HG03565 (cell line): Measurements from ENCODE around the gene SART3.

ENCODE experiments used
- ATAC-seq: cut with Tn5 transposase; IDR thresholded peaks from one replicate; pipeline ENCODE4 v1.9.1; 2021; ENCODE audit warnings: mild to moderate bottlenecking, moderate library complexity; ENCODE audit not compliant: unreplicated experiment

SART3 gene

DNA sequence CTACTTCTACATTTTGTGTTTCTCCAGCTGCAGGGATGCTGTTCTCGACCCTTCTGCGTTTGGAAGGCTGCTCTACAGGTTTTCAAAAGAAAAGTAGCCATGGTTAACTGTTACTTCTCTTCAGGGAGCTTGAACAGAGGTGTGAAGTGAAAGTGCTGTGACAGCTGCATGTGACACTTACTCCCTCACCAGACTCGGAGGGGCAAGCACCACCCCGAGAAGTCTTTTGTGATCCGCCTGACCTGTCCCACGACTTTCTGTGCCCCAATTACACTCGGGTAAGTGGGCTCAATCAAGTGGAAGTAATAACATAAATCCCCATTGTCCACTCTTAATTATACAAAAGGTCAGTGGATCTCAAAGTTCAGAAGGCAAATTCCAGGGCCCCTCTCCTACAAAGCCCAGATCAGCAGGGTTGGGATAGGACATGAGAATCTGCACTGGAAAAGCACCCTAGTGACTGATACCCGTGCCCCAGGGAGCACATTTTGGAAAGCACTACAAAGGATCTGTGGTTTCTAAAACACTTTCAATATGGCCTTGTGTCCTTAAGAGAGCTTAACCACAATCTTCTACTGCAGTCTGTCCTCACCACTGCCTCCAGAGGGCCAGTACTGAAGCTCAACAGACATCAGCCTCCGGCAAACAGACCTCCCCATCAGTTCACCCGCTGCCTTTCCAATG, 34.3 kb downstream of the SART3 start:
- no peak for ATAC-seq

DNA sequence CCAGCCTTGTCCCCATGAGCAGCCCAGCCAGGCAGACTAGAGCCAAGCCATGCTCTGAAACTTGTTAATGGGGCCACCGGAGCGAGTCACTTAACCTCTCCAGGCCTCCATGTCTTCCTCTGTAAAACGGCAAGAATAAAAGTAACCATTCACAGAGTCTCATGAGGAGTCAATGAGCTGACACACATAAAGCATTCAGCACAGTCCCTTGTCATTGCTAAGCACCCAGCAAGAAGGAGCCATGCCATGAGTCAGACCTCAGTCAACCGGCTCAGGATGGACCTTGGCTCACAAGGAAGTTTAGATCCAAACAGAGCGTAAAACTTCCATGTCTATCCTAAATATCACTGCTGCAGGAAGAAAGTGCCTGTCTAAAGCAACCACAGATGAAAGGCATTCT, 35.3 kb downstream of the SART3 start:
- ATAC-seq, result no peak

- no peak for ATAC-seq
These were observed 37.6 kb downstream of the SART3 start for GRCh38 chr12:108523365-108523764.

- no peak for ATAC-seq
These were observed 41.4 kb downstream of the SART3 start for GRCh38 chr12:108519558-108519957.

GRCh38 chr12:108518716-108519496, 42.1 kb downstream of the SART3 start:
- no peak for ATAC-seq

DNA sequence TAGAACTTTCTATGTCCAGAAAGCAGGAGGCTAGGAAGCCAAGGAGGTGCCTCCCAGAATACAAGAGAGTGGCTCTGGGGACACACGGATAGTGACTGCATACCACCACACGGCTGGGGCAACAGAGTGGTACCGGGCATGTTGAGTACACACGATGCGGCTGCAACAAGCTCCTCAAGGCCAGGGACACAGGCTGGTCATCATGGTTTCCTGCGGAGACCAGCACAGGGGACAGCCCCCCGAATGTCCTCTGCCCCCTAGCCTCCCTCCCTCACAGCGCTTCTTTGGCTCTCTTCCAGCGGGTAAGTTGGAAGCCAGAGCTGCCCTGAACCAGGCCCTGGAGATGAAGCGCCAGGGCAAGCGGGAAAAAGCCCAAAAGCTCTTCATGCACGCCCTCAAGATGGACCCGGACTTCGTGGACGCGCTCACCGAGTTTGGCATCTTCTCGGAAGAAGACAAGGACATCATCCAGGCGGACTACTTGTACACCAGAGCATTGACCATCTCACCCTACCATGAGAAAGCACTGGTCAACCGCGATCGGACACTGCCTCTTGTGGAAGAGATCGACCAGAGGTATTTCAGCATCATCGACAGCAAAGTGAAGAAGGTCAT, 42.8 kb downstream of the SART3 start:
- no peak for ATAC-seq

- no peak for ATAC-seq
These were observed 43.5 kb downstream of the SART3 start for GRCh38 chr12:108517288-108518100.

DNA sequence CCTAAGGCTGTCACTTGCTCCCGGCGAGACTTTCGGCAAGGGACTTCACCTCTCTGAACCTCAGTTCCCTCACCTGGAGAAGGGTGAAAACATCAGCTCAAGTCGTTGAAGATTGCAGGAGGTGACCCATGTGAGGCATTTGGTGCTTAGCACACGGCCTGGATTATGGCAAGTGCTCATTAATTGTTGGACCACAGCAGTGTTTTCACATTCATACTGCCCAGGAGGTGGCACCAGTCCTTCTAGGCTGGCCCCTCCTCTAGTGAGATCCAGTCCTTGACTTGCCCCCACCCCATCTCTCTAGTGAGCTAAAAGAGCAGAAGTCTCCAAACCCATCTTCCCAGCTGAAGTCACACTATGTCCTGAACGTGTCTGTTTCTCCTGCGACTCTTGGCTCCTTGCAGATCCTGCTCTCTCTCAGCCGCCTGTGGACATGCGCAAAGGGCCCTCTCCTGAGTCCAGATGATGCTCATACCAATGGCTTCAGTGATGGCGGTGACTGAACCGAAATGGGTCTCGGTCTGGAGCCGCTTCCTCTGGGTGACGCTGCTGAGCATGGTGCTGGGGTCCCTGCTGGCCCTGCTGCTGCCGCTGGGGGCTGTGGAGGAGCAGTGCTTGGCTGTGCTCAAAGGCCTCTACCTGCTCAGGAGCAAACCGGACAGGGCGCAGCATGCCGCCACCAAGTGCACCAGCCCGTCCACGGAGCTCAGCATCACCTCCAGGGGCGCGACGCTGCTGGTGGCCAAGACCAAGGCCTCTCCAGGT, 44.3 kb downstream of the SART3 start:
- ATAC-seq, result no peak

DNA sequence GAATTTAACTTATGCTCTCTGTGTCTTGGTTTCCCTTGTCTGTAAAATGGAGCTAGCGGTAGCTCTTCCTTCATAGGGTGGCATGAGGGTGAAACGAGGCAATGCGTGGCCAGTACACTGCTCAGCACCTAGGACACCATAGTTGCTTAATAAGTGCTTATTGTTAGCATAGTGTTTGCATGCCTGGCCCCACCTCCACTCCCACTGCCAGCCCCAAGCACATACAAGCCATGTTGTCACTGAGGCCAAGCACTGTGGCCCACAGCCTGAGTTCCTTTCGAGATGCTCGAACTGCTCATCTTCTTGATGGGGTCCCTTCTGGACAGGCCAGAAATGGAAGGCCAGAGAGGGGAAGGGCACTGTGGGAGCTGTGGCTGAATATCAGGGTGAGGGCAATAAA, 45.1 kb downstream of the SART3 start:
- ATAC-seq, result no peak

DNA sequence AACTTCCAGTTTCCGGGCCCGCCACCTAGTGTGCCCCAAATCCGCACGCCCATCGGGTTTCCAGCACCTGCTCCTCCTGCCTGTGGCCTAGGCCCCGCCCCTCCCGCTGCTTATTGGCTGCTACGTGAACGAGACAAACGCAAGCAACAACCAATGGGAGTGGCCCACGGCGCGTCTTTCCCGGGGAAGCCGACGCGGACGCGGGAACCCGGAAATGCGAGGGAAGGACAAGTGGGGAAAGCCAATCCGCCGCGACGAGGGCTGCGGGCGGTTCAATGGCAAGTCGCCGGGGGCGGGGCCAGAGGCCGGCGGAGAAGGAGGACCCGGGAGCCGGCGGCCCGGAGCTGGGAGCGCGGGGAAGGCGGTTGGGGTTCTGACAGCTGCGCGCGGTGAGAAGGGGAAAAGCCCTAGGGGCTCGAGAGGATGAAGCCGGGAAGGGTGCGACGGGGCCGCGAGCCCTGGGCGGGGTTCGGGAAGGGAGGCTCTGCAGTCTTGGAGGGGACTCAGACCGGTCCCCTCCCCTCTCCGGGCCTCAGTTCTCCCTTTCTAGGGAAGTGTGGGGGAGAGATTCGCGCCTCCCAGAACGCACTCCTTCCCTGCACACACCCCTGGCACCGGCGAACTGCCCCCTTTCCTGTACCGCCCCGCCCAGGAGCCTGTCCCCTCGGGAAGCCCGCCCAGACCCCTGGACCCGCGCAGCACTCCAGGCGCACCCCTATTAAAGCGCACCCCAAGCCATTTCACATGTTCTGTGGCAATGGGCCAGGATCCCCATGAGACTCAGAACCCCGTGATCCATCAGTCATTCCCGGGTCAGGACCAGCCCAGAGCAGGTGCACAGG, 45.8 kb downstream of the SART3 start, which contains the start of gene FICD:
TSS of gene FICD (plus strand) at position 305 of the 842 bp plus-strand sequence. CDS start 1,696 bp downstream, outside the sequence.
- ATAC-seq, result peak; percentile 79

- ATAC-seq, result no peak
These were observed 46.5 kb downstream of the SART3 start for GRCh38 chr12:108514468-108514972.

DNA sequence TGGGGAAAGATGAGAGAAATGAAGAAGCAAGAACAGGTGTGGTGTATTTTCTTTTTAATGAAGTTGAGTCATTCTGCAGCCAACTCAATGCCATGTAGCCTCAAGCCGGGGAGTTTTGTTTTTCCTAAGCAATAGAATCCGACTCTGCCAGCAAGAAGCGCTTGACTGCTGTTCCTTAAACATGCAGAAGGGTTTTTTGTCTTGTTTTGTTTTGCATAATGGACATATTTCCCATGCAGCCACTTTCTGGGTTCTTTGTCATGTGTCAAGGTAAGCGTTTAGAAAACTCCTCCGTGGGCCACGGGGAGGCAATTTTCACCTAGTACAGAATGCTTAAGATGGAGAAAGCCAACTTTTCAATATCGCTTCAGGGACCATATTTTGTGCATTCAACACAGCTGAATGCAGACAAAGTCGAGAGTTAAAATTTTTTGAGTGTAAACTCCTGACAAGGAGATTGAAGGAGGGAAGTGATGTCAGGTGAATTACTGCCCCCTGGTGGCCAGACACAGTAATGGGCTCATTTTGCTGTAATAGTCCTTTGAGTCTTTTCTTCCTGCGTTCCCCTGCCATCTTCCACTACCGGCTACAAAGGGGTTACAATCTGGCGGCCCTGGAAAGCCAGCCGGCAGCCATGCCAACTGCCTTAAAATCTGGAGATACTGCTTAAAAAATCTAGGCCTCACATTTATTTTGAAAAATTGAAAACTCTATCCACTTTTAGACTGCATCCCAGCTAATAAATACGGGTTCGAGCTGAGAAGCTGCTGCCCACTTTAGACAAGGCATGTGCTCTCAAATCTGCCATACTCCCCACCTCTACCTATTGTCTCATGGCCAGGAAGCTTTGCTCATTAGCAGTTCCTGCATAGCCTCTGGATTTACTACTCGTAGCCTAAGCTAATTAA, 49.1 kb downstream of the SART3 start:
- ATAC-seq, result no peak

DNA sequence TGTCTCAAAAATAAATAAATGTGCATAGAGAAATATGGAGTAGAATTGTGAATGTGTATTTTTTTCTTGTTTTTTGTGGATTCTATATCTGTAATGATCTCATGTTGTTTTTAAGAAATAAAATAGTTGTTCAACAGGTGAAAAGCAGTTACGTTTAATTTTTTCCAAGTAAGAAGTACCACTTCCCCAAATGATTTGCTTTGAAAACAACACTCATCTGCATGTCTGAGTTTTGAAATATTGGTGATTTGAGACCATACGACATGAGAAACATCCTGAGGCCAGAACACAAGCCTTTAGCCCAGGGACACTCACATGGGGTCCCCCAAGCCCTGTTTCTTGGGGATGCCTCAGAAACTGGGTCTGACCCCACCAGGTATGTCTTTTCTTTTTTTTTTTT, 50.1 kb downstream of the SART3 start:
- no peak for ATAC-seq

- no peak for ATAC-seq
These were observed 51.2 kb downstream of the SART3 start for GRCh38 chr12:108509806-108510205.

DNA sequence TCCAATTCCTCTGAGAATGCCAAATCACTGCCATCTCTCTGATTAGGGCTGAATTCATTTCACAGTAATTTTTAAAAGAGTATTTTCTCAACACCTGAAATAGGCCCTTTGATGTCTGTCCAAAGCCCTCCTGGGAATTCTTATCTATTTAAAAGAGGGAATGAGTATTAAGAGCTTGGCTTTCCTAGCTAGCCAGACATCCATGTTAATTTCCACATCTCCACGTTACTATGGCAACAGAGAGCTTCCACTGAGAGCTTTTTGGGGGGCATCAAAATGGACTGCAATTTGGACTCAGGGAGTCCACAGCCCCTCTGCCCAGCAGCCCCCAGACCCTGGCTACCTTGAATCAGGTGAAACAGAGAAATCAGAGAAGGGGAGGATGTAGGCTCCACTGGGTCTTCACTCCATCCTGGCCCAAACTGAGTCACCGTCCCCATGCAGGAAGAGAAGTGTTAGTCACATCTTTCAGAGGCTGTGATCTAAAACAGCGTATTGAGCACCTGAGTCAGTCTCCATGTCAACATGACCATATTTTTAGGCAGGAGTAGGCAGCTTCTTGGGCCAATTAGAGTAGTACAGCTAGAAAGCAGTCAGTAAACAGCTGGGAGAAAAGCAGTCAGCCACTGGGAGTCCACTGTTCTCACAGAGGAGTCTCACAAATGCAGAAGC, 52.9 kb downstream of the SART3 start:
- ATAC-seq, result no peak

- no peak for ATAC-seq
These were observed 55.8 kb downstream of the SART3 start for GRCh38 chr12:108505129-108505528.

GRCh38 chr12:108502922-108503321, 58.1 kb downstream of the SART3 start:
- no peak for ATAC-seq

DNA sequence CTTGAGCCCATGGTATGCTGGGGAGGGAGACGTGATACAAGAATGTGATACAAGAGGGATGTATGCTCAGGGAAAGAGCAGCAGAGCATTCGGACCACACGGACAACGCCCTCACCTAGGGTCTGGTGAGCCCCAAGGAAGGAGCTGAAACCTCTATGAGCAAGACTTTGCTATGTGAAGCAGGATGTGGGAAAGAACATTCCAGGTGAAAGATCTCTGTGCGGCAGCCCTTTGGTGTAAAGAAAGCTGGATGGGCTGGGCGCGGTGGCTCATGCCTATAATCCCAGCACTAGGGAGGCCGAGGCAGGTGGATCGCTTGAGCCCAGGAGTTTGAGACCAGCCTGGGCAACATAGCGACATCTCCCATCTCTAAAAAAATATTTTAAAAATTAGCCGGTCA, 62.8 kb downstream of the SART3 start:
- ATAC-seq, result no peak
